HG03095 (cell line): ENCODE measurements around the gene TPCN1.

Source experiments
- ATAC-seq: cut with Tn5 transposase; IDR thresholded peaks from one replicate; pipeline ENCODE4 v1.9.1; 2021; ENCODE audit warnings: moderate library complexity; ENCODE audit not compliant: unreplicated experiment

TPCN1 gene

DNA sequence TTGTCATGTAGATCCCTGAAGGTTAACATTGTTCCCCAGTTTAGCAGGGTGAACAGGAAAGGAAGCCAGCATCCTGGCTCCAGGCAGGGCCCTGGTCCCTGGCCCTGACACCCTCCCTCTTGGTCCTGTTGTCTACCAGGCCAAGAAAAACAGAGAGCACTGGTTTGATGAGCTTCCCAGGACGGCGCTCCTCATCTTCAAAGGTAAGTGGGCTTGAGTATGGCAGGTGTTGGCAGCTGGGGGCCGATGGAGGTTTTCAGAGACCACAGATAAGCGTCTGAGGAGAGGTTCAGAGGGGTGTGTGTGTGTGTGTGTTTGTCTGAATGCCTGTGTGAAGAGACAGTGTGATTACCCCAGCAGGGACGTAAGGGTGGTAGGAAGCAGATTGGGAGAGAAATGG lies 57.4 kb downstream of the TPCN1 start:
- no peak for ATAC-seq

DNA sequence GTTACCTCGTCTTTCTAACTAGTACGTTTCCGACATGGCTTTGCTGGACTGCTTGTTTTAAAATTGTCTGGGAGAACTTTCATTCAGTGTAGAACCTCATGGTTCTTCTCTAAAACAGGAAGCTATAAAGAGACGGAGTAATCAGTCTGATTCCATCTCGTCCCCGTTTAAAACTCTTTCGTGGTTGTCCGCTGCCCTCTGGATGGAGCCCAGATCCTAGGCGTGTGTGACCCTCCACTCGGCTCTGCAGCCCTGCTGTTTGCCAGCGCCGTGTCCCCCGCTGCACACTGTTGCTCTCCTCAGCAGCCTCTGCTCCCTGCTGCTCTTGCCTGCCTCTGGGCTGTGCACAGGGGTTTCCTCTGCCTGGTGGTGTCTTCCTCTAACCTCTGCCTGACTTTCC lies 63.5 kb downstream of the TPCN1 start:
- no peak for ATAC-seq

GRCh38 chr12:113285679-113286610 lies 64.7 kb downstream of the TPCN1 start:
- ATAC-seq, result no peak

DNA sequence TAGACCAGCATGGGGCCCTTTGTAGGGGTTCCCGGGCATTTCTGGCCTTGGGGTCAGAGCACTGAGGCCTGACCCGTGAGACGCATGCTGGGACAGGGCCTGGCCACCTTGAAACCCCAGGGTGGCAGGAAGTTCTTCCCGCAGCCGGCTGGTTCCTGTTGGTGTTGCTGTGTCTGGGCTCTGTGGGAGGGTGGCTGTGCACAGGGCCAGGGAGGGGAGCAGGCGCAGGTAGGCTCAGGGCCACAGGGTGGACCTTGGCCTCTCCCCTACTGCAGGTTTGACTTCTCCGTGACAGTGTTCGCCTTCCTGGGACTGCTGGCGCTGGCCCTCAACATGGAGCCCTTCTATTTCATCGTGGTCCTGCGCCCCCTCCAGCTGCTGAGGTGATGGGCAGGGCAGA lies 65.4 kb downstream of the TPCN1 start:
- ATAC-seq, result no peak

DNA sequence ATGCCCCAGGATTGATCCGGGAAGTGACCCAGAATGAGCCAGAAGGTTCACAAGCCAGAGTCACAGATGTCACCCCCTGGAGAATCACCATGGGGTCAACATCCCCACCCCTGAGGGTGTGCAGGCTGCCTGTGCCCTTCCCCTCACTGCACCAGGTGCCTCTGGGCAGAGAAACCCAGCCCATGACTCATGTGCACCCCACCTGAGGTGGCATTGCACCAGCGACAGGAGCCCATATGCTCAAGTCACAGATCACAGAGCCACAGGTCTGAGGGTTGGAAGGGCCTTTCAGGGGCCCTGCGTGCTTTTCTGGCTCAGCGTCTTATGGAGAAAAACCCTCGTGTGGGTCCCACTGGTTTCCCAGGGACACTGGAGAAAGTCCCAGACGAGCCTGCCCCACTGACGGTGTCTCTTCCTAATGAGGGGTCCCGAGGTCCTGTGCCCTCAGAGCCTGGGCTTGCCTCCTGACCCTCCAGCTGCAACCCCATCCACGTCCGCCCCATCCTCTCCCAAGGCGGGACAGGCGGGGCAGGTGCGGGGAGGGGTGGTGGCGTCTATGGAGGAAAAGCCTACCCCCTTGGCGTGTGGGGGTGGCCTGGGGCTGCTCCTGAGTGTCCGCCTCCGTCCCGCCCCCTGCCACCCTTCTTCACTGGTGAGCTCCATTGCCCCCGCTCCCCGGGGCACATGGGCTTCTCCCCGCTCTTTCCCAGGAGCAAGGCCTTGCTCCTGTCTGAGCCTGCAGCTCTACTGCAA lies 66.1 kb downstream of the TPCN1 start:
- no peak for ATAC-seq

DNA sequence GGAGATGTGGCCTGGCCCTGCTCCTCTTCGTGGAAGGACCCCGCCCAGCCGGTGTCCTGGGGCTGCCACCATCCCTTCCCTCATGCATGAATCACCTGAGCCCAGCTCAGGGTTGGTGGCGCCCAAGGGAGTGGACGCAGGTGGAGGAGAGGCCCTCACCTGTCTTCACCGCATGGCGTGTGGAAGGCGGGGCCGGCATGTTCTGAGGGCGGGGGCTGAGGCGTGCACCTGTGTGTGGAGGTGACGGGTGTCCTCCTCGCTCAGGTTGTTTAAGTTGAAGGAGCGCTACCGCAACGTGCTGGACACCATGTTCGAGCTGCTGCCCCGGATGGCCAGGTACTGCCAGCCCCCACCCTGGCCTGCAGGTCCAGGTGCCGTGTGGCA lies 66.6 kb downstream of the TPCN1 start:
- no peak for ATAC-seq

- no peak for ATAC-seq
These were observed 68.1 kb downstream of the TPCN1 start for GRCh38 chr12:113289361-113289760.

- ATAC-seq, result no peak
These were observed 69.2 kb downstream of the TPCN1 start for GRCh38 chr12:113290506-113290905.

- no peak for ATAC-seq
These were observed 70.3 kb downstream of the TPCN1 start for GRCh38 chr12:113291586-113291985.

GRCh38 chr12:113292091-113292490 lies 70.8 kb downstream of the TPCN1 start:
- ATAC-seq, result no peak

- no peak for ATAC-seq
These were observed 71.3 kb downstream of the TPCN1 start for GRCh38 chr12:113292547-113292946.

GRCh38 chr12:113293100-113293499 lies 71.8 kb downstream of the TPCN1 start:
- no peak for ATAC-seq

DNA sequence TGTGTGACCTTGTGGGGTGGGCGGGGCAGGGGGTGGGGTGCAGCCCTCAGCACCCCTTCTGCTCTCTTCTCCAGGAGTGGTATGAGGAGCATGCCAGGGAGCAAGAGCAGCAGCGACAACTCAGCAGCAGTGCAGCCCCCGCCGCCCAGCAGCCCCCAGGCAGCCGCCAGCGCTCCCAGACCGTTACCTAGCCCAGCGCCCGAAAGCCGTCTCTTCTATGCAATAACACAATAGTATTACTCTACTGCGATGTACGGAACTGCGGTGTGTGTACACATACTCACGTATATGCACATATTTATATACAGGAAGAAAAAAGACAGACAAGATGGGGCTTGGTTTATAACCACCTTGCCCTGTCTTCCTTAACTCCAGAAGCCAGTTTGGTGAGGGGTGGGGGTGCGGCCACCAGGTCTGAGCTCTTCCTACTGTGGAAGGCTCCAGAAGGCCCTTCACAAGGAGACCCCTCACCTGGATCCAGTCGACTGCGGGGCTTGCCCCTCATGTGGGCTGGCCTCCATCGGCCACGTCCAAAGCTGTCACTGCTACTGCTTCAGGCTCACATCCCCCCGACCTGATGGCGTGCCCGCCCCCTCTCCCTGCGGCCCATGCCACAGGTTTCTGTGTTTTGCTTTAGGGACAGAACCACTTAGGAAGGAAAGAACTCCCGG lies 74.8 kb downstream of the TPCN1 start:
- ATAC-seq, result no peak

DNA sequence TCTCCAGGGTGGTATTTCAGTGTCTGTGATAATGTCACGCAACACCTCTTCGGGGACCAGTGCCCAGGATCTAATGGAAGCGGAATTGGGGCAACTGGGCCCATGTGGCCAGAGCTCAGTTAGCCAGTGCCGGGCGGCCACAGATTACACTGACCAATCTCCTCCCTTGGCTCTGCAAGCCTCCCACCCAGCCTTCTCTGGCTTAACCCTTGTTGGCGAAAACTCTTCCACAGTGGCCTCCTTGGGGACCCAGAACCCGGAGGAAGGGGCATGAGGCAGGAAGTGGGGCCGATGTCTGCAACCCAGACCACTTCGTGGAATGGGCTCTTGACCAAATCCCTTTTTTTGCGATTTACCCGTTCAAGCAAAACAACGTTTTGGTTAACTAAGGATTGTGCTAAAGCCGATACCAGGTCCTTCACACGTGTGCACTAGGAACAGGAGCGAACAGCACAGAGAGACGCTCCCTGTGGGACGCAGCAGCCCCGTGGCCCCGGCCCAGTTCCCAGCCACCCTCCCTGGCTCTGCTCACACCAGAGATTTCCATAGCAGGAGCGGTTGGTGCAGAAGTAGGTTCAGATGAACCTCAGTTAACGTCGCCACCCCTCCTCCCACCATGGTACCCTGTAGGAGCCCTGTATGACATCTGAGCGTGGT lies 75.4 kb downstream of the TPCN1 start:
- ATAC-seq, result no peak

- no peak for ATAC-seq
These were observed 75.9 kb downstream of the TPCN1 start for GRCh38 chr12:113297214-113297587.

DNA sequence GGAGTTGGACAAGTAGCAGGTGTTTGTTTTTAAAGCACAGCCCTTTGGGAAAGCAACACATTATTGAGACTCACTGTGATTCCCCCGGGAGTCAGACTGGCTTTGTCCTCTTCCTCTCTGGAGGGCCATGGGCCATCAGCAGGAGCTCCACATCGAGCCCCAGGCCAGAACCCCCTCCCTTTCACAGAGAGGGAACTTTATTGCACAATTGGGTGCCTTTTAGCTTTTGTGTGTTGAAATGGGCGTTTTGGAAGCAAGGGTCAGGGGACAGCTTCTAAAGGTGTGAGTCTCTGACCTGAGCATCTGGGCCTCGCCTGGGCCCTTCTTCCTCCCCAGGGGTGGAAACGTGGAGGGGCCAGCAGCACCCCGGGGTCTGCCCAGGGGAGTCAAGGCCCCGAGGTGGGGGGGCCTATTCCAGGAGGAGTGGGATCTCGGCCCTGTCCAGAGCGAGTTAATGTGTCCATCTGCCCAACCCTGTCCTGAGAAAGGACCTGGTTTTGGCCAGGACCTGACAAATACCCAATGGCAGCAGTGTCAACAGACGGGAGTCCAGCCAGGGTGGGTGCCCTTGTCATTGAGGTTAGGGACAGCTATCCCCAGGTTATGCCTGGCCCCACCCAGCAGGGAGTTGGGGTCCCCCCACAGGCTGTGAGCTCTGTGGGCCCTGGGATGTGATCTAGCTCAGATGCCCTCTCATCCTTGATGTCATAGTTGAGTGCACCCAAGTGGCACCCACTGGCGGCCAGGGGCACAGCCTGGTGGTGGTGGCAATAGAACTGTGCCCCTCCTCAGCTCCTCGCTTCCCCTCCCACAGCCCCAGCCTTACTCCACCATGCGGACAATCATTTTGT lies 76.6 kb downstream of the TPCN1 start:
- ATAC-seq, result no peak

DNA sequence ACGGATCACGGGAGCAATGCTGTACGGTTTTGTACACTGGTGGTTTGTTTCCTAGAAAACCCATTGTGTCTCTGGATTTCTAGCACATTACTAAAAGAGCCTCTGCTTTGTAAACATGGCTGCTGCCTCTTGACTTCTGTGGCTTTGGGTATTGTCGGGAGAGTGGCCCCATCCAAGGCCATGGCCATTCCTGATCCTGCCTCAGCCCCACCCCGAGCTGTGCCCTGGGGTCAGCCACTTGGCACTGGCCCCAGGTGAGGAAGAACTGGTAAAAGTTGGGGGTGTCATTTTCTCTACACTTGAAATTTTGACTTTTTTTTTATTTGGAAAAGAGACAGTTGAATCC lies 77.2 kb downstream of the TPCN1 start:
- ATAC-seq, result no peak

DNA sequence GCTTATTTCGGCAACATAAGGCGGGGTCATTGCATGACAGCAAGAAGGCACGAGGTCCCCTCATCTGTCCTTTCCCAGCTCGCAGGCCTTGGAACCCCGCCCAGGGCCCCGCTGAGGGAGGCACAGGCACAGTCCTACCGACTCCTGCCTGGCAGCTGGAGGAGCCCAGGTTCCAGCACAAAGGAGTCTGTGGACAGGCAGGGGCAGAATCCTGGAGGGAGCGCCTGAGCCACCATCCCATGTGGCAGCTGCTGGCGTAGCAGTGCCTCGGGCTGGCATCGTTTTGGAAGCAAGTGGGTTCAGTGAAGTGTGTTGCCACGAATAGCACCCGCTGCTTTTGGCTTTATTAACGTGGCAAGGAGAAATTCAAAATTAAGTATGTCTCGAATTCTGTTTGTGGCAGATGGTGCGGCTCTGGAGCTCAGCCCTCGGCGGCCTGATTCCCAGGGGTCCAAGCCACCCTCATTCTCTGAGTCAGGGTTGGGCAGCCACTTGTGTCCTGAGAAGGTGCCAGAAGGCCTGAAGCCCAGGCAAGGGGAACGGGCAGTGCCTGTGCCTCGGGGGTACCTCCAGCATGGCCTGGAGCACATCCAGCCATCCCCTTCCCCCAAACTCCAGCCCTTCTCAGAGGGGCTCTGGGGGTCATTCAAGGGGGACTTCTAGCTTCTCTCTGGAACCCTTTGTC lies 77.7 kb downstream of the TPCN1 start:
- no peak for ATAC-seq

DNA sequence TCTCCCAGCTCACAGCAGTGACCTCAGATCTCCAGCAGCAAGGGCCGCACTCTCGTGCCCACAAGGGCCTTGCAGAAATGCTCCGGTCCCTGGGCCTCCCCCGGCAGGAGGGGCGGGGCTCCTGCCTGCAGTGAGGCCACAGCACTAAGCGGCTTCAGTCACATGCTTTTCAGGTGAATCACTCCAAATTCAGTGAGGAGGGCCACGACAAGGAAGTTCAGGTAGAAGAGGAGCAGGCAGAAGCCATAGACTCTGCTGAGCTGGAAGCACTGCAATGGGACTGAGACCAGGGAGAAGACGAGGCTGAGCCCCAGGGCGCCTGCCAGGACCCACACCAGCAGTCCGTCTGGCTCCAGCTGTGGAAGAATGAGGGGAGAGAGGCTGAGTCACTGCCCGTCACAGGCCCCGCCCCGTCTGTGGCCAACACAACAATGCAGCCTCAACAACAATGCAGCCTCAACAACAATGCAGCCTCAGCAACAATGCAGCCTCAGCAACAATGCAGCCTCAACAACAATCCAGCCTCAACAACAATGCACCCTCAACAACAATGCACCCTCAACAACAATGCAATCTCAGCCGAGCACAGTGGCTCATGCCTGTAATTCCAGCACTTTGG lies 78.5 kb downstream of the TPCN1 start:
- no peak for ATAC-seq
